Neural cell (in vitro differentiated cells): ENCODE measurements around the gene RPA3. TPM values are rescaled to one million over a fixed set of nuclear protein-coding genes. Genes with fewer than 3 reads are reported as not detected.

Source experiments
- H2AFZ ChIP-seq: fragments of 200-600, 300-800 bp; sonication (generic), shearing (Covaris generic); 2 replicates; pipeline ENCODE4 v1.6.0; 2014; ENCODE audit warnings: low read depth, mild to moderate bottlenecking, antibody characterized with exemption, low read length, moderate library complexity
- H3F3A ChIP-seq: fragments of 200-600 bp; shearing (Covaris generic); 2 replicates; pipeline ENCODE4 v1.6.1; 2016; ENCODE audit warnings: mild to moderate bottlenecking, moderate library complexity, mixed read lengths, antibody characterized with exemption, low read length; ENCODE audit not compliant: insufficient read depth, poor library complexity, severe bottlenecking
- H3K27ac ChIP-seq: fragments of 200-600, 300-800 bp; sonication (generic), shearing (Covaris generic); 2 replicates; pipeline ENCODE4 v1.5.1; 2014; ENCODE audit warnings: mild to moderate bottlenecking, low read length, moderate library complexity
- H3K27me3 ChIP-seq: fragments of 300-800, 200-600 bp; sonication (generic), shearing (Covaris generic); 2 replicates; pipeline ENCODE4 v1.6.0; 2014; ENCODE audit warnings: mild to moderate bottlenecking, low read depth, low read length, moderate library complexity; ENCODE audit not compliant: insufficient read depth
- H3K36me3 ChIP-seq: fragments of 300-800, 200-600 bp; sonication (generic), shearing (Covaris generic); 2 replicates; pipeline ENCODE4 v1.5.1; 2014; ENCODE audit warnings: mild to moderate bottlenecking, antibody characterized with exemption, low read length, moderate library complexity; ENCODE audit not compliant: insufficient read depth
- H3K4me2 ChIP-seq: fragments of 300-800, 200-600 bp; sonication (generic), shearing (Covaris generic); 2 replicates; pipeline ENCODE4 v1.6.0; 2014; ENCODE audit warnings: mild to moderate bottlenecking, low read length
- H3K4me3 ChIP-seq: fragments of 300-800, 200-600 bp; sonication (generic), shearing (Covaris generic); 2 replicates; pipeline ENCODE4 v1.5.1; 2014; ENCODE audit warnings: mild to moderate bottlenecking, low read length, moderate library complexity
- H3K79me2 ChIP-seq: fragments of 200-600 bp; shearing (Covaris generic); replicated peaks from 2 replicates; pipeline ENCODE4 v1.6.0; 2014; ENCODE audit warnings: mild to moderate bottlenecking, low read length, moderate library complexity; ENCODE audit not compliant: insufficient read depth
- H3K9ac ChIP-seq: fragments of 300-800, 200-600 bp; sonication (generic), shearing (Covaris generic); 2 replicates; pipeline ENCODE4 v1.6.1; 2016; ENCODE audit warnings: mild to moderate bottlenecking, low read length, mixed read lengths
- H3K9me2 ChIP-seq: fragments of 200-600 bp; shearing (Covaris generic); 2 replicates; pipeline ENCODE4 v1.6.1; 2016; ENCODE audit warnings: mild to moderate bottlenecking, low read length, mixed read lengths; ENCODE audit not compliant: insufficient read depth
- H3K9me3 ChIP-seq: fragments of 200-600, 300-800 bp; sonication (generic), shearing (Covaris generic); 2 replicates; pipeline ENCODE4 v1.6.1; 2016; ENCODE audit warnings: mild to moderate bottlenecking, mixed run types, low read length, moderate library complexity, mixed read lengths
- H4K20me1 ChIP-seq: fragments of 200-600 bp; shearing (Covaris generic); 2 replicates; pipeline ENCODE4 v1.6.1; 2016; ENCODE audit warnings: mild to moderate bottlenecking, mixed run types; ENCODE audit not compliant: insufficient read depth
- CTCF ChIP-seq: fragments of 450-650 bp; IDR thresholded peaks from 2 replicates; pipeline ENCODE4 v1.5.1; 2014; ENCODE audit warnings: antibody characterized with exemption, mild to moderate bottlenecking, moderate library complexity; ENCODE audit not compliant: poor library complexity, severe bottlenecking
- EP300 ChIP-seq: fragments of 450-650 bp; conservative IDR thresholded peaks from 2 replicates; pipeline ENCODE4 v1.6.1; 2014; ENCODE audit warnings: antibody characterized with exemption, mild to moderate bottlenecking, moderate library complexity; ENCODE audit not compliant: poor library complexity, severe bottlenecking
- EZH2 ChIP-seq: fragments of 200-600, 300-800 bp; shearing (Covaris generic), sonication (generic); IDR thresholded peaks from 2 replicates; pipeline ENCODE4 v1.6.1; 2014; ENCODE audit warnings: antibody characterized with exemption, low read length, borderline replicate concordance, mild to moderate bottlenecking; ENCODE audit not compliant: insufficient read depth, poor library complexity, severe bottlenecking
- MXI1 ChIP-seq: fragments of 450-650 bp; conservative IDR thresholded peaks from 2 replicates; pipeline ENCODE4 v1.6.1; 2014; ENCODE audit warnings: antibody characterized with exemption, mild to moderate bottlenecking; ENCODE audit not compliant: poor library complexity, severe bottlenecking
- POLR2AphosphoS5 ChIP-seq: IDR thresholded peaks from 2 replicates; pipeline ENCODE4 v1.6.1; 2012
- RAD21 ChIP-seq: fragments of 450-650 bp; conservative IDR thresholded peaks from 2 replicates; pipeline ENCODE4 v1.6.1; 2014; ENCODE audit warnings: antibody characterized with exemption, mild to moderate bottlenecking, moderate library complexity
- REST ChIP-seq: IDR thresholded peaks from 2 replicates; pipeline ENCODE4 v1.6.1; 2012; ENCODE audit warnings: borderline replicate concordance
- SMC3 ChIP-seq: fragments of 450-650 bp; conservative IDR thresholded peaks from 2 replicates; pipeline ENCODE4 v1.6.1; 2014; ENCODE audit warnings: antibody characterized with exemption, mild to moderate bottlenecking, moderate library complexity; ENCODE audit not compliant: poor library complexity
- TAF1 ChIP-seq: IDR thresholded peaks from 2 replicates; pipeline ENCODE4 v1.6.1; 2012; ENCODE audit warnings: low read depth
- polyA plus RNA-seq: library from polyadenylated mRNA; depleted of rRNA; stranded (reverse); fragments of >200 nt; gene quantifications from 2 replicates; pipeline ENCODE4 v1.2.3, GENCODE V29; 2014

The RPA3 gene
- polyA plus RNA-seq, 1 donor from 2014 or later, result 50.1 TPM

GRCh38 chr7:7694542-7694941 lies 23.9 kb downstream of the RPA3 start:
- H3K9me3 ChIP-seq, result no peaks in the 10 kb centered on the region
- H3K27ac ChIP-seq, result no peak overlapping the region
- no peak overlapping the region for H3K4me3 ChIP-seq
- H2AFZ ChIP-seq, result no peak overlapping the region
- no peak for TF ChIP-seq POLR2AphosphoS5
- TF ChIP-seq REST, result no peak
- TF ChIP-seq RAD21, result no peak
- TF ChIP-seq TAF1, result no peak
- no peak for TF ChIP-seq SMC3
- no peak for TF ChIP-seq MXI1
- TF ChIP-seq CTCF, result no peak
- no peak for TF ChIP-seq EP300
- no peak for TF ChIP-seq EZH2
- no peak overlapping the region for H3K4me2 ChIP-seq
- H3K27me3 ChIP-seq, result no peaks in the 10 kb centered on the region
- H4K20me1 ChIP-seq, result no peaks in the 10 kb centered on the region
- no peak overlapping the region for H3K9ac ChIP-seq
- H3K9me2 ChIP-seq, result no peaks in the 10 kb centered on the region
- no peaks in the 10 kb centered on the region for H3K79me2 ChIP-seq
- H3K36me3 ChIP-seq, result no peaks in the 10 kb centered on the region
- no peaks in the 10 kb centered on the region for H3F3A ChIP-seq

- no peak for TF ChIP-seq EZH2
- no peak for TF ChIP-seq TAF1
- no peak for TF ChIP-seq POLR2AphosphoS5
- TF ChIP-seq MXI1, result no peak
- TF ChIP-seq REST, result no peak
- no peak overlapping the region for H3K9ac ChIP-seq
- H3F3A ChIP-seq, result no peaks in the 10 kb centered on the region
- H3K27me3 ChIP-seq, result no peaks in the 10 kb centered on the region
- H3K9me2 ChIP-seq, result no peaks in the 10 kb centered on the region
- no peaks in the 10 kb centered on the region for H3K79me2 ChIP-seq
- no peak overlapping the region for H3K4me2 ChIP-seq
- no peaks in the 10 kb centered on the region for H4K20me1 ChIP-seq
- H3K9me3 ChIP-seq, result no peaks in the 10 kb centered on the region
- H3K4me3 ChIP-seq, result no peak overlapping the region
- no peaks in the 10 kb centered on the region for H3K36me3 ChIP-seq
- H3K27ac ChIP-seq, result no peak overlapping the region
- H2AFZ ChIP-seq, result no peak overlapping the region
These were observed 24.5 kb downstream of the RPA3 start for GRCh38 chr7:7693881-7694280.
